Activated effector memory CD4-positive, alpha-beta T cell treated with Interleukin-2 at 50 U/mL for 16 hours (primary cell): ENCODE data around the gene ACTN4.

Source experiments
- DNase-seq: peaks from one replicate; pipeline ENCODE4 v3.0.0-alpha.2; 2020

The ACTN4 gene

GRCh38 chr19:38712161-38712748 is 64.8 kb downstream of the ACTN4 start:
- DNase-seq = no peak

DNA sequence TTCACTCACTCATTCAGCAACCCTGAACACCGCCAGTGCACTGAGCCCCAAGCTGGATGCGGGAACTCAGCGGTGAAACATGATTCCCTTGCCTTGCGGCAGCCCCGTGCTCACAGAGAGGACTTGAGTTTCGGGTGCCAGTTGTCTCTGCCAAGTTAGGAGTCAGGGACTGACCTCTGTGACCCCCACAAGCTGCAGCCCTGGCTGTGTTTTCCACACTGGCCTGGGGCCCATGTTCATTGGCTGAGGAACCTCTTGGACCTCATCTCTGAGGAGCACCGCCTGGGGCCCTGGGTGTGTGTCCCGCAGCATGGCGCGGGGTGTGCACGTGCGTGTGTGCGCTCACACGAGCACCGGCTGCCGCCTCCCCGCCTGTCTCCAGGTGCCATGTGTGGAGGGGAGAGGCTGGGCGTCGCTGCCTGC is 65.8 kb downstream of the ACTN4 start:
- DNase-seq = no peak

- no peak for DNase-seq
These were observed 66.4 kb downstream of the ACTN4 start for GRCh38 chr19:38713865-38714264.

- DNase-seq = no peak
These were observed 66.9 kb downstream of the ACTN4 start for GRCh38 chr19:38714354-38714778.

- DNase-seq = no peak
These were observed 68.1 kb downstream of the ACTN4 start for GRCh38 chr19:38715555-38715954.

- DNase-seq = no peak
These were observed 69.6 kb downstream of the ACTN4 start for GRCh38 chr19:38717051-38717450.

DNA sequence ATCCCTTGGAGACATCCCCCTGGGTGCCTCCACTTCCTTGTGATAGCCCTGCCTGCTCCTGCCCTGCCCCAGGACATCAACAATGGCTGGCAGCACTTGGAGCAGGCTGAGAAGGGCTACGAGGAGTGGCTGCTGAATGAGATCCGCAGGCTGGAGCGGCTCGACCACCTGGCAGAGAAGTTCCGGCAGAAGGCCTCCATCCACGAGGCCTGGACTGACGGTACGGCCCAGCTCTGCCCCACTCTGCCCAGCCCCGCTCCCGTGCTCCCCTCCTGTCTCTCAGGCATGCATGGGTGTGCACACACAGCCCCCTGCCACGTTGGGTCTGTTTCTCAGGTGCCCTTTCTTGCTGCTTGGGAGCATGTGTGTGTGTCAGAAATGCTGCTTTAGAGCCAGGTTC is 70.4 kb downstream of the ACTN4 start:
- DNase-seq = no peak

GRCh38 chr19:38718747-38719543 is 71.5 kb downstream of the ACTN4 start:
- DNase-seq = no peak

DNA sequence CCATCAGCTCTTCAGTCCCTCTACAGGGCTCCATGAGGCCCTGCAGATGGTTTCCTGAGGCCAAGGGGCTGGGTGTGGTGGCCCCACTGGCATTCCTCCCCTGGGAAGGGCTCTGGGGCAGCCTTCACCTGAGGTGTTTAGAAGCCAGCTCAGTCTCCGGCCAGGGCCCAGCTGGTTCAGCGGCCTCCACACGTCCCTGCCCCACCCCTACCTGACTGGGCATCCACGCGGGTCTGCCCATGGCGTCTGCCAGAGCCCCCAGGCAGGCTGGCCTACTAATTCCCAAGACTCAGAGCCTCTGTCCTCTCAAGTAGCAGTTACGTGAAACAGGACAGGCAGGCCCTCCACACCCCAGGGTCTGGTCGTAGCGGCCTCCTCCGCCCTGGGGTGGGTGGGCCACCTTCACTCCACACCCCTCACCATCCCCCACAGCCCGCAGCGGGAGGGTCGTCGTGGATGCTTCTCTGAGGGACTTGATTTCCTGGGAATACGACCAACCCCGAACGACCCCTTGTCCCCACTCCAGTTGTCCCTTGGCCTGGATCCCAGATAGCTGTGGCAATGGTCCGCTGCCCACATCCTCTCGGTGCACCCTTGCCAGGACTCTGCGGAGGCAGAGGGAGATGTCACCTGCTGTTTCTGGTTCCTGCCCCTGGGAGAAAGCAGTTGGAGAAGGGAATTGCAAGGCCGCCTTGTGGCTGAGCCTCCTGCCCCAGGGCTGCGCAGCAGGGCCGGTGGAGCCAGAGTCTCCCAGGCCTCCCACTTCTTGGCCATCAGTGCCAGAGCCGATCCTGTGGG is 72.5 kb downstream of the ACTN4 start:
- DNase-seq = no peak

GRCh38 chr19:38720559-38721236 is 73.2 kb downstream of the ACTN4 start:
- DNase-seq = no peak

DNA sequence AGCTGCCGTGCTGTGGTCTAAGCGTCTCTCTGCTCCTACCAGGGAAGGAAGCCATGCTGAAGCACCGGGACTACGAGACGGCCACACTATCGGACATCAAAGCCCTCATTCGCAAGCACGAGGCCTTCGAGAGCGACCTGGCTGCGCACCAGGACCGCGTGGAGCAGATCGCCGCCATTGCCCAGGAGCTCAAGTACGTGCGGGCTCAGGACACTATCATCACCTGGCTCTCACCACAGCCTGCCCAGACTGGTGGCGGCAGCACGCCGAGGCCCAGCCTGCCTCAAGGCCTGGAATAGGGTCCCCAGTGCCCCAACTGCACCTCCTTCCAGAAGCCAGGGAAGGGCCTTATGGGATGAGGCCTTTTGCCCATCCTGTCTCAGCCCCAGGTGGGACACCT is 74.0 kb downstream of the ACTN4 start:
- no peak for DNase-seq

DNA sequence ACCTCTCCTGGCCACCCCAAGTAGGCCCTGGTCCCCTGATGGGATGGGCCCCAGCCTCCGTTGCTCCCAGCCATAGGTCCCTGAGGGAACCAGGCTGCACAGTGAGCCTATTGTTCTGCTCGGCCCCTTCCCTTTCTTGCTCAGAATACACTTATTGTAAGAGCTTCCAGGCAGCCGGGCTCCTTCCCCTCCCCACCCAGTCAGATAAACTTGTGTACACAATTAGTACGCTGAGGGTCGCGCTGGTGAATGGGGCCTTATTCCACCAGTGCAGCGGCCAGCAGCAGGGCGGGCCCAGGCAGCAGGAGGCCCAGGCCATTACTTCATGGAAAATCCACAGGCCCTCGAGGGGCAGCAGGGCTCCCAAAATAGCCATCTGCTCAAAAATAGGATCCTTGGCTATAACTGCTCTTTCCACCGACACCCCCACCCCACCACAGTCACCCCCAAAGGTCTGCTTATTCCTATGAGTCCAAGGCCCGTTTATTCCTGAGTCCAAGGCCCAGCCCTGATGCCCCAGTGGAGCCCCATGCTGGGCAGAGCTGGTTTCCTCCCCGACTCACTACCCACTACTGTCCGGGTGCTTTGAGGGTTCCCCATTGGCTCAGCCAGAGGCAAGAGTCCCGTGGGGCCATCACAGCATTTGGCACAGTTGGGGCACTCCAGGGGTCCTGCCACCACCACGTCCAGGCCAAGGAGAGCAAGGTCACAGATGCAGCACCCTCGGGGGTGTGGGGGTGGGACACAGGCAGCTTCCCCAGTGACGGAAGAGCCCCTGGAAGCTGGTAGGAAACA is 74.7 kb downstream of the ACTN4 start:
- no peak for DNase-seq

DNA sequence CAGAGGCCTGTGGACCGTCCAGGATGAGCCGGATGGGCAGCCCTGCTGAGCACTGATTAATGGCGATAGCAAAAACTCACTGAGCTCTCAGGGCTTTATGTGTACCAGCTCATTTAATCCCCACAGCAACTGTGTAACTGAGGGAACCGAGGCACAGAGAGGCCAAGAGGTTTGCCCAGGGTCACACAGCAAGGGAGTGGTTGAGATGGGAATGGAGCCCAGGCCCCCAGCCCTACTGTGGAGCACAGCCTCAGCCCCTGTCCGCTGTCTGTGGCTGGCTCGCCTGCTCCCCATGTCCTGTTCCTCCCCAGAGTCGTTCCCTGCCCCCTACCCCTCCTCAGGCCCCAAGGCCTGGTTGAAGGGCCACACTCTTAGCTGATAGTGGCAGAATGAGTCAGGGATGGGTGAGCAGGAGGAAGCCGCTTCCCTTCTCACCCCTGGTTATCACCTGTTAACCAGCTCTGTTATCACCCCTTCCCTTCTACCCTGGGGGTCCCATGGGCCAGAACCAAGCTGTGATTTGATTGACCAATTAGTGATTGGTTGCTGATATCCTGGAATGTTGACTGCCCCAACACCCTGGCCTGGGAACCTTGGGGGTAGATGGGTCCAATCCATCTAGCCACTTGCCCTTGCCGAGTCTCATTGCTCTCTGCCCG is 75.6 kb downstream of the ACTN4 start:
- no peak for DNase-seq

DNA sequence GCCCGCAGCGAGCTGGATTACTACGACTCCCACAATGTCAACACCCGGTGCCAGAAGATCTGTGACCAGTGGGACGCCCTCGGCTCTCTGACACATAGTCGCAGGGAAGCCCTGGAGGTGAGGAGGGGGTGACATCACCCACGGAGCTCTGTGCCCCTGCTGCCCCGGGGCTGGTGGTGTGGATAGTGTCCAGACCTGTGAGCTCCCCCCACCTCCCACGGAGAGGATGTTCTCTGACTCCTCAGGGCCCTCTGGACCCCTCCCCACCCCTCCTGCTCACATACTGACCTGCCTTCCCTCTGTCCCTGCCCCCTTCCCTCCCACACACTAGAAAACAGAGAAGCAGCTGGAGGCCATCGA is 76.1 kb downstream of the ACTN4 start:
- no peak for DNase-seq

DNA sequence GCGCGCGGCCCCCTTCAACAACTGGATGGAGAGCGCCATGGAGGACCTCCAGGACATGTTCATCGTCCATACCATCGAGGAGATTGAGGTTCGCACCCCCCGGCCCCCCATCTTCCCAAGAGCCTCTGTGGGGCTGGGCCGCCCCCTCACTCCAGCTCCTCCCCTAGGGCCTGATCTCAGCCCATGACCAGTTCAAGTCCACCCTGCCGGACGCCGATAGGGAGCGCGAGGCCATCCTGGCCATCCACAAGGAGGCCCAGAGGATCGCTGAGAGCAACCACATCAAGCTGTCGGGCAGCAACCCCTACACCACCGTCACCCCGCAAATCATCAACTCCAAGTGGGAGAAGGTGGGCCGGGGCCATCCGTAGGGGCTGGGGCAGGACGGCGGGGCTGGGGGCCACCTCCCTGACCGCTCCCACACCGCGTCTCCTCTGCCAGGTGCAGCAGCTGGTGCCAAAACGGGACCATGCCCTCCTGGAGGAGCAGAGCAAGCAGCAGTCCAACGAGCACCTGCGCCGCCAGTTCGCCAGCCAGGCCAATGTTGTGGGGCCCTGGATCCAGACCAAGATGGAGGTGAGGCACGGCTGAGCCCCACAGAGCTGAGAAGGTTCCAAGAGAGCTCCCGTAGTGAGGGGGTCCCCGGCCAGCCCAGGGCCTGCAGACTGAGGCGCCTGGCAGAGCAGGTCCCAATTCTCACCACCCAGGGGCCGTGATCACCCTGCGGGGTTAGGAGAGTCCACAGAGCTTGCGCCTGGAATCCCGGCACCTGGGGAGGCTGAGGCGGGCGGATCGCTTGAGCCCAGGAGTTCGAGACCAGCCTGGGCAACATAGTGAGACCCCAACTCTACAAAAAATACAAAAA is 76.8 kb downstream of the ACTN4 start:
- no peak for DNase-seq

- DNase-seq = no peak
These were observed 78.2 kb downstream of the ACTN4 start for GRCh38 chr19:38725469-38726283.

DNA sequence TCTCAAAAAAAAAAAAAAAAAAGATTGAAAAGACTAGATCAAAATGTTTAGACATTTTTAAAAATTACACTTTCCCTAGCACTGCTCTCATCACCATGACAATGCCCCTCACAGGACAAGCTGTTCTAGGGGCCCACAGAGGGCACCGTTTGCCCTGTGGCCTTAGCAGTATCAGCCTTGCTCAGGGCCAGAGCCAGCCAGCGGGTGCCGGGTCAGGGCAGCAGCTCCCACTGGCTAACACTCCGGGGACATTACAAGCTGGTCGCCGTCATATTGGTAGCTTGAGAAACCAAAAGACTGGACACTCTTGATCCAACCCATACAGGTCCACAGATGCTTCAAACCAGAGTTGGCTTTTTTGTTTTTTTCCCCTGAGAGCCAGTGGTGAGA is 78.8 kb downstream of the ACTN4 start:
- DNase-seq = no peak

- DNase-seq = no peak
These were observed 79.4 kb downstream of the ACTN4 start for GRCh38 chr19:38726761-38727301.

DNA sequence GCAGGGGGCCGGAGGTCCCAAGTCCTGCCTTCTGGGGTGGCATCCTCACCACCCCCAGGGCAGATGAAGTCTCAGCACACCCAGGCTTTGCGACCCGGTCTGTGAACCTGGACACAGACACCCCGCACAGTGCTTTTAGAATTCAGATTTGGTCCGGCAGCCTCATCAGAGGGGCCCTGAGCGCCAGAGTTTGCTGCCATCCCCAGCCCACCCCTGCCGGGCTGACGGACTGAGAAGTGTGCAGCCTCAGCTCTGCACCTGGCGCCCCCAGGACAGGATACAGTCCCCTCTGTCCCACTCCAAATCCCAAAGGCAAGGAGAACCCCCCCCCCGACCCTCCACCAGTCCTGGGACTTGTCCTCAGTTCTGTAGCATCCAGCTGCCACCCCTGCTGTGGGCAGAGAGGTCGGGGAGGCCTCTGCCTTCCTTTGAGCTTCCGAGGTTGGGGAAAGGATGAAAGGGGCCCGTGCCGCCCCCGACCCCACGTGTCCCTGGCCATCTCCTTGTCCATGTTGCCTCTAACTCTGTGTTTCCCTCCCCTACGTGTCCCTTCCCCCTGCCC is 79.9 kb downstream of the ACTN4 start:
- no peak for DNase-seq
